Measurements from ENCODE around the gene MMP15.

Gene MMP15

GRCh38 chr16:58035356-58036170 is 10.0 kb downstream of the MMP15 start:
- no peak for DNase-seq (ENCODE audit: low read depth, low spot score)

GRCh38 chr16:58036943-58037342 is 11.4 kb downstream of the MMP15 start:
- no peak for DNase-seq (ENCODE audit: low read depth, low spot score)

GRCh38 chr16:58037365-58038057 is 12.0 kb downstream of the MMP15 start:
- no peak for DNase-seq (ENCODE audit: low read depth, low spot score)

- no peak for DNase-seq (ENCODE audit: low read depth, low spot score)
Measured at GRCh38 chr16:58038219-58038641, 12.7 kb downstream of the MMP15 start.

GRCh38 chr16:58039829-58040495 is 14.4 kb downstream of the MMP15 start:
- DNase-seq (ENCODE audit: low read depth, low spot score), result no peak

GRCh38 chr16:58040496-58040846 is 14.9 kb downstream of the MMP15 start:
- DNase-seq (ENCODE audit: low read depth, low spot score), result no peak

GRCh38 chr16:58040945-58041627 is 15.5 kb downstream of the MMP15 start:
- DNase-seq (ENCODE audit: low read depth, low spot score), result no peak

- DNase-seq (ENCODE audit: low read depth, low spot score), result no peak
Measured at GRCh38 chr16:58041628-58041955, 16.0 kb downstream of the MMP15 start.

GRCh38 chr16:58042001-58042885 is 16.7 kb downstream of the MMP15 start:
- DNase-seq (ENCODE audit: low read depth, low spot score), result no peak

- no peak for DNase-seq (ENCODE audit: low read depth, low spot score)
Measured at GRCh38 chr16:58042886-58043515, 17.4 kb downstream of the MMP15 start.

GRCh38 chr16:58043571-58044155 is 18.1 kb downstream of the MMP15 start:
- DNase-seq (ENCODE audit: low read depth, low spot score), result no peak

- DNase-seq (ENCODE audit: low read depth, low spot score), result no peak
Measured at GRCh38 chr16:58044266-58045019, 18.9 kb downstream of the MMP15 start.

- DNase-seq (ENCODE audit: low read depth, low spot score), result no peak
Measured at GRCh38 chr16:58045096-58045495, 19.5 kb downstream of the MMP15 start.

- DNase-seq (ENCODE audit: low read depth, low spot score), result no peak
Measured at GRCh38 chr16:58046054-58046881, 20.7 kb downstream of the MMP15 start.

GRCh38 chr16:58046936-58047335 is 21.4 kb downstream of the MMP15 start:
- no peak for DNase-seq (ENCODE audit: low read depth, low spot score)

- DNase-seq (ENCODE audit: low read depth, low spot score), result no peak
Measured at GRCh38 chr16:58047557-58048348, 22.2 kb downstream of the MMP15 start.

GRCh38 chr16:58048494-58049231 is 23.1 kb downstream of the MMP15 start:
- no peak for DNase-seq (ENCODE audit: low read depth, low spot score)
